GM21619 (cell line): ENCODE data around the gene PPT2.
"Not testable (repeated sequence)": the region's sequence is repeated elsewhere in the genome, so short reads cannot be mapped to it uniquely, and the experiment has no call there.

Experiments
- ATAC-seq: cut with Tn5 transposase; IDR thresholded peaks from one replicate; pipeline ENCODE4 v1.9.1; 2021; ENCODE audit not compliant: unreplicated experiment

Gene PPT2

DNA sequence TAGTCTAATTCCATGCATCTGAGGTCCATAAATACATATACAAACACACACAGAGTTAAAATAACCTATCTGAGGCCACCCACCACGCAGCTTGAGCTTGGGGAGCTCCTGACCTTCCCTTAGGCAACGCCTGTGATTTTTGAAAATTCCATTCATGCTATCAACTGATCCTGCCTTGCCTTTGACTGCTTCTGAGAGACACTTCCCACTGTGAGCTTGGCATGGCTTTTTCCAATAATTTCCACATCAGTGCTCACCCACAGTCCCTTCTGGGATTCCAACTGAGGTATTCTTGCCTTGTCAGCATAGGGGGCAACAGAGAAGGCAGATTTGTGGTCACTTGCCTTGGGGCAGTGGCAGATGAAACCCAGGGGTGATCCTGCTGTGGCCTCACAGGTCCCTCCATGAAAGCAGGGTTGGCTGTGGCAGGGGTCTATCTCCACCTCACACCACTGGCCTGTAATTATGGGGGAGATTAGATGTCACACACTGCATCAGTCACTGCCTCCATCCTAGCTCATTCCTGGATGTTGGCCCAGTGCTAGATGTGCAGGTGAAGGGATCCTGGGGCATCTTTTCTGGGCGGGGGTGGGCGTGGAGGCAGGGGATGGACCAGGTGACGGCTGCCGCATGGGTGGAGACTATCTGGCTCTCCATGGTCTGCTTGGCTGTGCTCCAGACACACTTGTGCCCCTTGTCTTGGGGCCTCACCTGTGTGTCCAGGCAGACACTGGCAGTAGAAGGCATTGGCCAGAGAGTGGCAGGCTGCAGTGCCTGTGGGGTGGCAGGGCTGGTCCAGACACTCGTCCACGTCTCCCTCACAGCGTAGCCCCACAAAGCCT, 49.7 kb downstream of the PPT2 start:
- no peak for ATAC-seq

- no peak for ATAC-seq
These were observed 50.4 kb downstream of the PPT2 start for GRCh38 chr6:32204268-32204715.

- ATAC-seq = no peak
These were observed 55.1 kb downstream of the PPT2 start for GRCh38 chr6:32208996-32209395.

DNA sequence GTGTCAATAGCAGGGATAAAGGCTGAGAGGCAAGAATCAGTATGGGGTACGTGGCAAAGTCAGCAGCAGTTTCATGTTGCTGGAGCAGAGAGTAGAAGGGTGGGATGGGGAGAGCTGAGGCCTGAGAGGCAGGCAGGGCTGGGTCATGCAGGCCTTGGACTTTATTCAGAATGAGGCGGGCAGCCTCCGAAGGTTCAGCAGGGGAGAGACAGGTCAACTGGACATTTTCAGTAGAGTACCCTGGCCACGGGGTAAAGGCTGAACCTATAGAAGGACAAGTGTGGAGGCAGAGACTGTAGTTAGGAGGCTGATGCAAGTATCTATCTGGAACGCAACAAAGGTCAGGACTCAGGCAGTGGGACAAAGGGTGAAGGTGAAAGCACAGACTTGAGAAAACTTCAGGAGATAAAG, 56.3 kb downstream of the PPT2 start:
- no peak for ATAC-seq

- not testable (repeated sequence) for ATAC-seq
These were observed 57.5 kb downstream of the PPT2 start for GRCh38 chr6:32211432-32211831.

- no peak for ATAC-seq
These were observed 58.3 kb downstream of the PPT2 start for GRCh38 chr6:32212076-32212760.
